Measurements from ENCODE around the gene C10orf95. TPM values are rescaled to one million over a fixed set of nuclear protein-coding genes. Genes with fewer than 3 reads are reported as not detected.

Gene C10orf95
- total and polyA plus RNA-seq, 8 donors = 0.46 to 8.0 (median 0.57) TPM; not detected in 4

DNA sequence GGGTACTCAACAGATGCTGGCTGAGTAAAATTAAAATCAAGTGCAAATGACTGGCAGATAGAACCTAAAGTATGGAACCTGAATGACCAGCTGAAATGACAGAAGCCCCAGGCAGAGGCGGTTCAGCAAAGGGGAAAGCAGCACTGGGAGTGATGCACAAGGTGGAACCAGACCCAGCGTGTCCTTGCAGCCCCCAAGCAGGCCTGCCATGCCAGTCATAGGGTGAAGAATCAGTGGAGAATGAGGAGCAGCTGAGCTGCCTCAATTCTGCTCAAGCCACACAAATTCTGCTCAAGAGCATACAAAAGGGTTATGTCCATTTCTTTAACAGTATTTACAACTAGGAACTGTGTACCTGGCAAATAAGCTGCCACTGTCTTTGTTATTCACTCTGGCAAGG lies 42.4 kb upstream of the C10orf95 start:
- Histone ChIP-seq H3K4me3 (no peak overlapping the region), H3K27ac (peak overlapping the region in 1 of 5 donors; percentile 44), H3K36me3 (peaks cover 13 to 46% (median 32%) of the 10 kb centered on the region in 4 donors), H3K27me3 (no peaks in the 10 kb centered on the region), H3K4me1 (peaks cover 20 to 76% (median 47%) of the 10 kb centered on the region in 4 donors), H3K9me3 (no peaks in the 10 kb centered on the region)
- TF ChIP-seq EP300 (IDR thresholded peaks at IDR 0.05) = no peak
- TF ChIP-seq POLR2A (IDR thresholded peaks at IDR 0.05) = no peak
- TF ChIP-seq POLR2AphosphoS5 (IDR thresholded peaks at IDR 0.05) = no peak
- TF ChIP-seq, protein P1, sequence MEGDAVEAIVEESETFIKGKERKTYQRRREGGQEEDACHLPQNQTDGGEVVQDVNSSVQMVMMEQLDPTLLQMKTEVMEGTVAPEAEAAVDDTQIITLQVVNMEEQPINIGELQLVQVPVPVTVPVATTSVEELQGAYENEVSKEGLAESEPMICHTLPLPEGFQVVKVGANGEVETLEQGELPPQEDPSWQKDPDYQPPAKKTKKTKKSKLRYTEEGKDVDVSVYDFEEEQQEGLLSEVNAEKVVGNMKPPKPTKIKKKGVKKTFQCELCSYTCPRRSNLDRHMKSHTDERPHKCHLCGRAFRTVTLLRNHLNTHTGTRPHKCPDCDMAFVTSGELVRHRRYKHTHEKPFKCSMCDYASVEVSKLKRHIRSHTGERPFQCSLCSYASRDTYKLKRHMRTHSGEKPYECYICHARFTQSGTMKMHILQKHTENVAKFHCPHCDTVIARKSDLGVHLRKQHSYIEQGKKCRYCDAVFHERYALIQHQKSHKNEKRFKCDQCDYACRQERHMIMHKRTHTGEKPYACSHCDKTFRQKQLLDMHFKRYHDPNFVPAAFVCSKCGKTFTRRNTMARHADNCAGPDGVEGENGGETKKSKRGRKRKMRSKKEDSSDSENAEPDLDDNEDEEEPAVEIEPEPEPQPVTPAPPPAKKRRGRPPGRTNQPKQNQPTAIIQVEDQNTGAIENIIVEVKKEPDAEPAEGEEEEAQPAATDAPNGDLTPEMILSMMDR (IDR thresholded peaks at IDR 0.05) = no peak
- DNase-seq = no peak
- intact Hi-C loops (cut with DNase I; ENCODE audit: low total_unique reads) = no loop called here
- WGBS, 5 donors = 79 to 88% (median 85%) methylated on average over 2 of the region's 2 CpGs

DNA sequence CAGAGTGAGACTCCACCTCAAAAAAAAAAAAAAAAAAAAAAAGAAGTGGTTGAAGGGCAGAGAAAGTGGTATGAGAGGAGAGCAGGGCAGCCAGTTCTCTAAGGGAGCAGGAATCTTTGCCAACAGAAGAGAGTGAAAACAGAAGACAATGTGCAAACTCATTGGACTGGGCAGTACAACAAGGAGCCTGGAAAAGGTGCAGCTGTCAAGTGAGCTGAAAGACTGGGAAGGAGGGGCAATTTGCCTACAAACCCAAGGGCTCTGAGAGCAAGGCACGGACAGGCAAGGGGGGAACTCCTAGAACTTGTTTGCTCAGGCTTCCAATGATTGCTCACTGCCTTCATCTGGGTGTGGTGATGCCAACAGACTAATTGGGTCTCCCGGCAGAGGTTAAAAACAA lies 41.6 kb upstream of the C10orf95 start:
- Histone ChIP-seq H3K4me3 (no peak overlapping the region), H3K36me3 (peaks cover 21 to 54% (median 40%) of the 10 kb centered on the region in 4 donors), H3K27me3 (no peaks in the 10 kb centered on the region), H3K9me3 (no peaks in the 10 kb centered on the region), H3K4me1 (peaks cover 20 to 68% (median 43%) of the 10 kb centered on the region in 4 donors), H3K27ac (peak overlapping the region in 1 of 5 donors; percentile 44)
- TF ChIP-seq EP300 (IDR thresholded peaks at IDR 0.05) = no peak
- no peak for TF ChIP-seq POLR2A (IDR thresholded peaks at IDR 0.05)
- no peak for TF ChIP-seq POLR2AphosphoS5 (IDR thresholded peaks at IDR 0.05)
- TF ChIP-seq, protein P1 (IDR thresholded peaks at IDR 0.05) = no peak
- 17 to 38% (median 27%) methylated on average over 2 of the region's 2 CpGs for WGBS, 5 donors
- DNase-seq = peak in 1 of 2 donors; percentile 47
- intact Hi-C loops (cut with DNase I; ENCODE audit: low total_unique reads) = no loop called here

DNA sequence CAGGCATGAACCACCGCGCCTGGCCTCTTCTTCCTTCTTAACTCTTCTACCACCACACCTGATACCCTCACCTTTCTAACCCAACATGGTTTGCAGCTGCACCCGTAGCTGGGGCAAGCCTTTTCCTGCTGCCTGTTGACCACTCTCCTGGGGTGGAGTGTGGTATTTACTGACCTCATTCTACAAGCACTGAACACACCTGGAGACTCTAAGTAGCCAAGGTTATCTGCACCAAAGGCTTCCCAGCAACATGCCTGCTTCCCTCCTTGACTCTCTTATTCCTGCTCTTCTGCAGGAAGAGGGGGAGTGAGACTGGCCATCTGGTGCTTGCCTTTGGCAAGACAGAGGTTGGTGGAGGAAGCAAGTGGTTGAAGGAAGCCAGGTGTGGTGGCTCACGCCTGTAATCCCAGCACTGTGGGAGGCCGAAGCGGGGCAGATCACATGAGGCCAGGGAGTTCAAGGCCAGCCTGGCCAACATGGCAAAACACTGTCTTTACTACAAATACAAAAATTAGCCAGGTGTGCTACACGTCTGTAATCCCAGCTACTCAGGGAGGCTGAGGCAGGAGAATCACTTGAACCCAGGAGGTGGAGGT lies 41.1 kb upstream of the C10orf95 start:
- Histone ChIP-seq H3K27me3 (no peaks in the 10 kb centered on the region), H3K4me3 (no peak overlapping the region), H3K27ac (peak overlapping the region in 2 of 5 donors; percentile 19 to 26), H3K9me3 (no peaks in the 10 kb centered on the region), H3K4me1 (peaks cover 20 to 63% (median 38%) of the 10 kb centered on the region in 4 donors), H3K36me3 (peaks cover 25 to 59% (median 45%) of the 10 kb centered on the region in 4 donors)
- 78 to 90% (median 86%) methylated on average over 7 of the region's 7 CpGs for WGBS, 5 donors
- TF ChIP-seq POLR2AphosphoS5 (IDR thresholded peaks at IDR 0.05) (no peak), POLR2A (IDR thresholded peaks at IDR 0.05) (no peak), EP300 (IDR thresholded peaks at IDR 0.05) (no peak)
- TF ChIP-seq, protein P1 (IDR thresholded peaks at IDR 0.05) = no peak
- peak in 1 of 2 donors; percentile 20 for DNase-seq
- intact Hi-C loops (cut with DNase I; ENCODE audit: low total_unique reads) = no loop called here

DNA sequence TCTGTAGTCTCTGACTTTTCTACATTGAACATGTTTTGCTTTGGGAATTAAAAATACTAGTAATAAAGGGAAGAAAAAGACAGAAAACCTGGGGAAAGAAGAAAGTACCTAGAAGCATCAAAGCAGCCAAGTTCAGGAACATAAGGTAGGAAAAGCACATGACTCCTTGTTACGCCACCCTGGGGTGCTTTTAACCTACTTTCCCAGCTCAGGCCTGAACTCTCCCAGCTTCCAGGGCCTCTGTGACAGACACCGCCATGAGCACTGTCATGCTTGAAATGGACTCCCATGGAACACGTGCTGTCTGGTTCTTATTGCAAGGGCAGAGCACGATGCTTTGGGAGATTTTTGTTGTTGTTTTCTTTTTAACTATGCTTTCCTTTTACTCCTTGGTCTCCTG lies 39.8 kb upstream of the C10orf95 start:
- intact Hi-C loops (cut with DNase I; ENCODE audit: low total_unique reads) = no loop called here

More for the DNA sequence above, 39.8 kb upstream of the C10orf95 start:
- H3K4me3 ChIP-seq = no peak overlapping the region
- TF ChIP-seq EP300 (IDR thresholded peaks at IDR 0.05) (no peak), POLR2AphosphoS5 (IDR thresholded peaks at IDR 0.05) (no peak), POLR2A (IDR thresholded peaks at IDR 0.05) (no peak)
- TF ChIP-seq, protein P1 (IDR thresholded peaks at IDR 0.05) = no peak
- no peak for DNase-seq
- H3K27me3 ChIP-seq = no peaks in the 10 kb centered on the region
- H3K27ac ChIP-seq = no peak overlapping the region
- H3K9me3 ChIP-seq = no peaks in the 10 kb centered on the region
- peaks cover 38 to 71% (median 58%) of the 10 kb centered on the region in 4 donors for H3K36me3 ChIP-seq
- 76 to 91% (median 85%) methylated on average over 4 of the region's 4 CpGs for WGBS, 5 donors
- peaks cover 19 to 50% (median 31%) of the 10 kb centered on the region in 4 donors for H3K4me1 ChIP-seq
